KOPT-K1 (cell line): ENCODE measurements around the gene KCNQ4.

Source experiments
- H3K27ac ChIP-seq: fragments of 200-600 bp; sonication (generic); 2 replicates; pipeline ENCODE4 v1.5.1; 2016; ENCODE audit warnings: antibody characterized with exemption, mild to moderate bottlenecking, low read depth, low read length; ENCODE audit not compliant: poor library complexity, severe bottlenecking
- H3K36me3 ChIP-seq: fragments of 200-600 bp; sonication (generic); 2 replicates; pipeline ENCODE4 v1.5.1; 2017; ENCODE audit warnings: antibody characterized with exemption, mild to moderate bottlenecking, low read length, moderate library complexity; ENCODE audit not compliant: insufficient read depth
- H3K9me3 ChIP-seq: fragments of 200-600 bp; sonication (generic); 2 replicates; pipeline ENCODE4 v1.5.1; 2017; ENCODE audit warnings: antibody characterized with exemption, low read length, mild to moderate bottlenecking; ENCODE audit not compliant: insufficient read depth, poor library complexity, severe bottlenecking

KCNQ4 gene

GRCh38 chr1:40880813-40881549 lies 97.4 kb downstream of the KCNQ4 start:
- no peaks in the 10 kb centered on the region for H3K36me3 ChIP-seq
- H3K9me3 ChIP-seq = peaks cover 10% of the 10 kb centered on the region
- no peak overlapping the region for H3K27ac ChIP-seq

DNA sequence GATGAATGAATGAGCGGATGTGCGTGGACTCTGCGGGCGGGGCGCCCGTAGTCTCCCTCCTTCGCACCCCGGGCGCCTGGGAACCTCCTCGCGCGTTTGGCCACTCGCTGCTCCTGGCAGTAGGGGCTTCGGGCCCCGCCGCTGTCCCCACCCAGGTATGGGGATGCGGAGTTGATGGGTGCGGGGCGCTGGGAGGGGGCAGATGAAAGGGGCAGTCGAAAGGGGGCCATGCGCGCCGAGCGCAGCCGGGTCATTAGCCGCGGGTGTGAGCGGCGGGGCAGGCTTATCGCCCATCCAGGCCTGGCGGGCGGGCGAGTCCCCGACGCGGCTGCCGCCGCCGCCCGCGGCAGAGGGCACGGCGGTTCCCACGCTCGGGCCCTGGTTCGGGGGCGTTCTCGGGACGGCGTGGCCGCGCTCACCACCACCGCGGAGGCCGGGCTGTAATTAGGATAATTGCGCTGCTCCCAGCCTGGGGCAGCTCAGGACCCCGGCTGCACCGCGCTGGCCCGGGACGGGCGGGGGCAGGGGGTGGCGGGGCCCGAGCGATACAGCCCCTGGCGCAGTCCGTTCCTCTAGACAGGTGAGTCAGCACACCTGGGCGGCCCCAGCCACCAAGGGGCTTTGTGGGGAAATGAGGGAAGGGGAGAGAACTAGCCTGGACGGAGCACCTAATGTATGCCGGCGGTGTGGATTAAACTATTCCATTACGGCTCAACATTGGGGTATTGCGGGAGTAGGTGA lies 100.6 kb downstream of the KCNQ4 start:
- Histone ChIP-seq H3K9me3 (no peaks in the 10 kb centered on the region), H3K27ac (no peak overlapping the region), H3K36me3 (no peaks in the 10 kb centered on the region)

GRCh38 chr1:40886318-40887011 lies 102.9 kb downstream of the KCNQ4 start:
- Histone ChIP-seq H3K9me3 (no peaks in the 10 kb centered on the region), H3K27ac (no peak overlapping the region), H3K36me3 (no peaks in the 10 kb centered on the region)

- Histone ChIP-seq H3K9me3 (no peaks in the 10 kb centered on the region), H3K36me3 (no peaks in the 10 kb centered on the region), H3K27ac (no peak overlapping the region)
These were observed 103.4 kb downstream of the KCNQ4 start for GRCh38 chr1:40887012-40887378.

DNA sequence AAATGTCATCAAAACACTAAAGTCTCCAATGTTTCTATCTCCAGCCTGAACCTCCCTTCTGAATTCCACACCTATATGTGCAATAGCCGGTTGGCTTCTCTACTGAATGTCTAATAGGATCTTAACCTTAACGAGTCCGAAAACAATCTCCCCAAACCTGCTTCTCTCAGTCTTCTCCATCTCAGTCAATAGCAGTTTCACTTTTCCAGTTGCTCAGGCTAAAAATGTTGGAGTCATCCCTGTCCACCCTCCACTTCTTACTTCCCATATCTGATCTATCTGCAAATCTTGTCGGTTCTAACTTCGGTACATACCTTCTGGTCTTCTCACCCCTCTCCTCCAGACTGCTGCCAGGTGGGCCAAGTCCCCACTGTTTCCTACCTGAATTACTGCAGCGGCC lies 104.1 kb downstream of the KCNQ4 start:
- Histone ChIP-seq H3K36me3 (no peaks in the 10 kb centered on the region), H3K27ac (no peak overlapping the region), H3K9me3 (no peaks in the 10 kb centered on the region)
